Amniotic stem cell (primary cell): ENCODE results near the gene ARHGAP44.

ENCODE experiments used
- DNase-seq: peaks from one replicate; lab custom pipeline; 2025; lab: John Stamatoyannopoulos, UW

The ARHGAP44 gene

GRCh38 chr17:12900474-12900873 is 111.2 kb downstream of the ARHGAP44 start:
- DNase-seq, result no peak

DNA sequence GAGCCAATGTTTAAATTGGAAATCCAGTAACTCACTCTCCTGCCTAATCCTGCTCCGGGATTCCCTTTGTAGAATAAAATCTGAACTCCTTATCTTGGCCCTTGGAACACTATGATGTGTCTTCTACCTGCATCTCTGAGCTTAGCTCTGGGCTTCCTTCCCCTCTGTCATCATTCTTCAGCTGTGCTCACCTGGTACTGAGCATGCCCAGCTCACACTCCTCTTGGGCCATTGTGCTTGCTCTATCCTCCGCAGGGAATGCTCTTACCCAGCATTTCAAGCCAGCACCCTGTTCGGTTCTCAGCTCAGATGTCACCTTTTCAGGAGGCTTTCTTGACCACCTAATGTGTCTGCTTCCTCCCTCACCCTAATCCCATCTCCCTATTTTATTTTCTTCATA is 112.7 kb downstream of the ARHGAP44 start:
- no peak for DNase-seq

- DNase-seq, result no peak
Measured at GRCh38 chr17:12907477-12907876, 118.2 kb downstream of the ARHGAP44 start.

GRCh38 chr17:12909046-12909445 is 119.7 kb downstream of the ARHGAP44 start:
- no peak for DNase-seq

DNA sequence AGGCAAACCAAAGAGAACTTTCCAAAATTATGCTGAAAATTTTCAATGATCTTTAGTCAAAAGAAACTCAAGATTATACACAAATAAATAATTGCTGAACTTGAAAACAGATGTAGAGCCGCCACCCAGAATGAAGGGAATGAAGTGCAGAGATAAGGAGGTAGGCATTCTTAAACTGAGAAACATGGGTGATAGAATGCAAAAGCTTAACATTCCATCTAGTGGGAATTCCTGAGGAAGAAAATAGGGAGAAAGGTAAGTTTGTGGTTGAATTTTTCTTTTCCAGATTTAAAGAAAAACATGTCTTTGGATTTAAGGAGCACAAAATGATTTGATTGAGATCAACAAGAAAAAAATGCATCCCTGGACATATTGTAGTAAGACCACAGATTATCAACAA is 120.2 kb downstream of the ARHGAP44 start:
- DNase-seq, result no peak

DNA sequence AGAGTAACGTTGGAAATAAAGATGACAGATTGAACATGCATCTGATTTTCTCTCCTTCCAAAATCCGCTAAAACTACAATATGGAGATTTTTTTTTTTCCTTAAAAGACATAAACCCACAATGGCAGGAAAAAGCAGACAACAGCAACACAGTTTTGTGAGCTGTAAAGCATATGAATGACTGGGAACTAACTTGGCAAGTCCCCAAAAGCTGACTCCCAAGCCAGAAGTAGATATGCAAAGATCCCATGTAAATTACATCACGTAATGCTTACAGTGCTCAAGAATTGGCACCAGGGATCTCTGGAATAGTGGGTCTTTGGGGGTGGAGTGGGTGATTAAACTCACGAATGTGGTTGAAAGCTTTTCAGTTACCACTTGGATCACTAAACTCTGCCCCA is 121.9 kb downstream of the ARHGAP44 start:
- no peak for DNase-seq

DNA sequence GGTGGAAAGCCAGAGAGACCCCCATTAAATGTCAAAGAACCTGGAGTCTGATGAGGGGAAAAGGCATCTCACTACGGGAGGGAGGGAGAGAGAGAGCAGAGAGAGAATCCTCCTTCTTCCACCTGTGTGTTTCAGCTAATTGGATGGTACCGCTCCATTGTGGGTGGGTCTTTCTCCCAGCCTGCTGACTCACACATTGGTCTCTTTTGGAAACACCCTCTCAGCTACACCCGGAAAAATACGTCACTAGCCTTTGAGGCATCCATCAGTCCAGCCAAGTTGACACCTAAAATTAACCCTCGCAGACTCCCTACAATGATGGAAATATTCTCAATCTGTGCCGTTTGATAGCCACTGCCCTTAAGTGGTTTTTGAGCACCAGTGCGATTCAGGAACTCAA is 128.1 kb downstream of the ARHGAP44 start:
- DNase-seq, result no peak

- peak; percentile 1 for DNase-seq
Measured at GRCh38 chr17:12918142-12918541, 128.8 kb downstream of the ARHGAP44 start.

DNA sequence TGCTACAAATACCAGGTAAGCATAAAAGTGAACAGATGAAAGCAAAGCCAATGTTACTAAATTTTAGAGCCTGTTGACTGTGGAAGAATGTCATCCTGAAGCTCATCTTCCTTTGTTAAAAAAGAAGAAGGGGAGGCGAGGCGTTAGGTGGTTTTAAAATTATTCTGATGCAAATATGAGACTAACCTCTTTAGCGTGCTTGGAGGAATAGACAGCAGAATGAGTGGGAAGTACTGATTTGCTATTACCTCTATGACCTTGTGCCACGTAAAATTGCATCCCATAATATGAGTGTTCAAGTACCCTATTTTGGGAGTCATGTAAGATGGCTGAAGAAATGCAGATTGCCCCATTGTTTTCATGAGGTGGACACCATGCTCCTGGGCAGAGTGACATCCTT is 132.8 kb downstream of the ARHGAP44 start:
- no peak for DNase-seq

DNA sequence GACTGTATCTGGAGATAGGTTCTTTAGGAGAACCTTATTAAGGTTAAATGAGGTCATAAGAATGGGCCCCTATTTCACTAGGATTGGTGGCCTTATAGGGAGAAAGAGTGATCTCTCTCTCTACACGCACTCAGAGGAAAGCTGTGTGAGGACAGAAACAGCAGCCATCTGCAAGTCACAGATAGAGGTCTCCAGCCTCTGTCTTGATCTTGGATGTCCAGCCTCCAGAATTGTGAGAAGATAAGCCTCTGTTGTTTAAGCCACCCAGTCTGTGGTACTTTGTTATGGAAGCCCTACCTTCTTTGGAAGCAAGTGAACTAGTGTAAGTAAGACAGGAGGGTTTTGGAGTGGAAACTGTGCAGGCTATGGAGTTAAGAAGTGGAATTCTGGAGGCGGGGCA is 135.3 kb downstream of the ARHGAP44 start:
- no peak for DNase-seq

GRCh38 chr17:12927001-12927400 is 137.7 kb downstream of the ARHGAP44 start:
- DNase-seq, result no peak

- no peak for DNase-seq
Measured at GRCh38 chr17:12927541-12928425, 138.5 kb downstream of the ARHGAP44 start.

GRCh38 chr17:12928736-12929135 is 139.4 kb downstream of the ARHGAP44 start:
- no peak for DNase-seq

GRCh38 chr17:12936501-12936900 is 147.2 kb downstream of the ARHGAP44 start:
- DNase-seq, result no peak

DNA sequence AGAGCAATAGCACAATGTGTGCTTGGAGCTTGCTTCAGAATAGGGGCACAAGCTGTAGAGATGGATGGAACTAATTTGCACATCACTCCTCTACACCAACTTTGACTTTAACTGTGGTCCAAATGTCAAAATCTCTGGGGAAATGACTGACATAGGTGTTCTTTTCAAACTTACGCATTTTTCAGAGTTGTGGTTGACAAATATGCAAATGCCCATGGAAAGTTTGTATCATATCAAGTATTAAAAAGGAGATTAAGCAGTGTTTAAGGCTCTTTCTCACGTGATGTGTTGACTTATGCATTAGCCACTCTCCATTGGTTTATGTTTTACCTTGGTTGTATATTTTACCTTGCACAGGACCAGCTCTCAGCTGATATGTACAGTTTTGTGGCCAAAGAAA is 151.4 kb downstream of the ARHGAP44 start:
- no peak for DNase-seq

- DNase-seq, result no peak
Measured at GRCh38 chr17:12947047-12947446, 157.7 kb downstream of the ARHGAP44 start.

- no peak for DNase-seq
Measured at GRCh38 chr17:12952012-12952411, 162.7 kb downstream of the ARHGAP44 start.

GRCh38 chr17:12953156-12953555 is 163.9 kb downstream of the ARHGAP44 start:
- no peak for DNase-seq

DNA sequence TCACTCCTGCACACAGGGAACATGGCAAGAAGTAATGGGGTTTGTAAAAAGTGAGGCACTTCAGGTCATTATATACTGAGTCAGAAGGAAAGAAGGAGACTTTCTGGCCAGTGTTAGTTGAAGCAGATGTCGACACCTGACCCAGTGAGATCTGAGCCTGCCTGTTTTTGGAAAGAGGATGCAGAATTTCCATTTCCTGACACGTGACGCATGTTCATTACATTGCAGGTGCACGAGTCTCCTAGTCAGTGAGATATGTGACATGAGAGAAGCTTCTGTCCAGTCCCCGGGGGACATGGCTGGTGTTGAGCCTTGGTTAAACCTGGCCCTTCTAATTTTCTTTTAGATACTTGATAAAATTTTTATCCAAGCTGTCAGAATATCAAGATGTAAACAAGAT is 166.2 kb downstream of the ARHGAP44 start:
- no peak for DNase-seq

GRCh38 chr17:12958786-12959185 is 169.5 kb downstream of the ARHGAP44 start:
- no peak for DNase-seq

GRCh38 chr17:12959441-12959840 is 170.1 kb downstream of the ARHGAP44 start:
- DNase-seq, result no peak

DNA sequence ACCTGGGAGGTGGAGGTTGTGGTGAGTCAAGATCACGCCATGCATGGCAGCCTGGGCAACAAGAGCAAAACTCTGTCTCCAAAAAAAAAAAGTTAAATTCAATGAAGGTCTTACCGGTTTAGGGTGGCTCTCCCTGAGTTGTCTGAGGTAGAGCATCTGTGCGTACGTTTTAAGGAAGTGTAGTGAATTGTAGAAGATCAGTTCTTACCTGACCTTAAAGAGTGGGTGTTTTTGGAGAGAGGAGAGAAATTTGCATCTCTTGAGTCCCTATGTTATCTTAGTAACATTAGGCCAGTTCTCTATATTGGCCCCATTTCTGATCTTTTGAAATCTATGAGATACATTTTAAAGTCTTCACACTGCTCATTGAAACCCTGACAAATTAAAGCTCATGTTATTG is 172.4 kb downstream of the ARHGAP44 start:
- DNase-seq, result no peak

- DNase-seq, result no peak
Measured at GRCh38 chr17:12963505-12963904, 174.2 kb downstream of the ARHGAP44 start.

DNA sequence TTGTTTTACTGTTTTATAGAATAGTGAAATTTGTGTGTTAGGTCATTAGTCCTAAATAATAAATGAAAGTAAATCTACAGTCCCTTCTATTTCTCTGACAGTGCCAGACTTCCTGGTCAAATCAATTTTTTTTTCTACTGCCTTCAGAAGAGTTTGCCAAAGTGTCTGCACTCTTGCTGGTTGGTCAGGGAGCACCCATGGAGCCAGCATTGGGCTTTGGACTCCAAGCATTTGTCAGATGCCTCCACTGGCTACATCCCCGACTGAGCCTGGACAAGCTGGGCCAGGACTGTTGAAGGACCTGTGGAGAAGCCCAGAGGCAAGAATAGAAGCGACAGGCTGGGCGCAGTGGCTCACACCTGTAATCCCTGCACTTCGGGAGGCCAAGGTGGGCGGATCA is 174.9 kb downstream of the ARHGAP44 start:
- DNase-seq, result no peak
